GM19351 (cell line): ENCODE data around the gene PSMA7.
"Not testable (repeated sequence)": the region's sequence is repeated elsewhere in the genome, so short reads cannot be mapped to it uniquely, and the experiment has no call there.

Source experiments
- ATAC-seq: cut with Tn5 transposase; IDR thresholded peaks from one replicate; pipeline ENCODE4 v1.9.1; 2021; ENCODE audit warnings: mild to moderate bottlenecking, moderate library complexity; ENCODE audit not compliant: unreplicated experiment

Gene PSMA7

GRCh38 chr20:62156254-62156556, 13.0 kb upstream of the PSMA7 start:
- no peak for ATAC-seq

GRCh38 chr20:62155428-62156253, 12.4 kb upstream of the PSMA7 start:
- no peak for ATAC-seq

DNA sequence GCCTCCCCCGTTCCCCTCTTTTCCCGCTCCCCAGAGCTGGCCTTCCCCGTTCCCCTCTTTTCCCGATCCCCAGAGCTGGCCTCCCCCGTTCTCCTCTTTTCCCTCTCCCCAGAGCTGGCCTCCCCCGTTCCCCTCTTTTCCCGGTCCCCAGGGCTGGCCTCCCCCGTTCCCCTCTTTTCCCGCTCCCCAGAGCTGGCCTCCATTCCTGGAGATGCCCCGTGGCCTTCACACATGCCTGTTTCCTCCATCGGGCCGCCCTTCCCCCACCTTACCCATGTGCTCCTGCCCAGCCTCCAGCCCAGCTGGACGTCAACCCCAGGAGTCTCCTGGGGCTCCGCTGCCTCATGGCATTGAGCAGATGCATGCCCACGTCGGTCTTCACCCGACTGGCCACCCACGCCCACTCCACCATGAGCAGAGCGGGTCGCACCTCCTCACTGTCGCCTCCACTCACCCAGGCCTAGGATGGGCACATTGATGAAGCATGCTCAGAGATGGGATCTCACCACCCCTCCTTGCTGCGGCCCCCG, 8.7 kb upstream of the PSMA7 start:
- no peak for ATAC-seq

- no peak for ATAC-seq
These were observed 8.0 kb upstream of the PSMA7 start for GRCh38 chr20:62151225-62151624.

GRCh38 chr20:62150310-62150575, 7.0 kb upstream of the PSMA7 start:
- ATAC-seq = no peak

GRCh38 chr20:62149532-62150309, 6.5 kb upstream of the PSMA7 start:
- ATAC-seq = no peak

GRCh38 chr20:62148908-62149314, 5.7 kb upstream of the PSMA7 start:
- no peak for ATAC-seq

- not testable (repeated sequence) for ATAC-seq
These were observed 5.2 kb upstream of the PSMA7 start for GRCh38 chr20:62148383-62148782.

DNA sequence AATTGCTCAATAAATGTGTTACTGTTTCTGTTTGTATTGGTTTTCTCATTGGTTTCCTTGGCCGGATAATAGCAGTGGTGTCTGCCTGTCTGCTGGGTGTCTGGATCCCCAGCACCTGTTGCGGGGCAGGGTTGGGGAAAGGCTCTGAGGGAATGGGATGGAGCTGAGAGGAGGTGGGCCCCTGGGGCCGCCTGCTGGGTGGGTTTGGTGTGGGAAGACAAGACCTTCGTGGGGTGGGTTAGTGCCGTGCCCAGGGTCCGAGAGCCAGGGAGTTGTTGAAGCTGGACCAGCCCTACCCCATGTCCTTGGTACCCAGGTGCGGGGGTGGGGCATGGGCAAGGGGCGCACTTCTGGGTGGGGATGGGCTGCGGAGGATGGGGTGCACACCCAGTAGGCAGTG, 4.3 kb upstream of the PSMA7 start:
- ATAC-seq = no peak

- ATAC-seq = no peak
These were observed 3.9 kb upstream of the PSMA7 start for GRCh38 chr20:62147125-62147524.

DNA sequence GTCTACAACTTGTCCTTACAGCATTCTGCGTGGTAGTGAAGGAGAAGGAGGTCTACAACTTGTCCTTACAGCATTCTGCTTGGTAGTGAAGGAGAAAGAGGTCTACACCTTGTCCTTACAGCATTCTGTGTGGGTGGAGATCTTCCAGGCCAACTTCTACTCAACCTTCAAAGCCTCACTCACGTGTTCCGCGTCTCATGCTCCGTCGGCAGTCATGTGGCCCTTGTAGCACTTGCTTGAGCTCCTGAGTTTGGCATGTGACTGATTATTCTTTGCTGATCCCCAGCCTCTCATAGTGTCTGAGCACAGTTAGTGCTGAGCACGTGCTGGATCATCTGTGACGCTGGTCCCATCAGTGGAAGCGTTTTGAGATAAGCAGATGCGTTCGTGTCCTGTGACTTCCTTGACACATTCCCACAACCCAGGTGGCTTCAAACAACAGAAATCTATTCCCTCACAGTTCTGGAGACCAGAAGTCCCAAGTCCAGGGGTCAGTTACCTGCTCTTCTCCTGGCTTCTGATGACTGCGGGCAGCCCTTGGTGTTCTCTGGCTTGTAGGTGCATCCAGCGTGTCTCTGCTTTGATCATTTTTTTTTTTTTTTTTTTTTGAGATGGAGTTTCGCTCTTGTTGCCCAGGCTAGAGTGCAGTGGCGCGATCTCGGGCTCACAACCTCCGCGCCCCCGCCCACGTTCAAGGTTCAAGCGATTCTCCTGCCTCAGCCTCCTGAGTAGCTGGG, 3.0 kb upstream of the PSMA7 start:
- ATAC-seq = no peak

DNA sequence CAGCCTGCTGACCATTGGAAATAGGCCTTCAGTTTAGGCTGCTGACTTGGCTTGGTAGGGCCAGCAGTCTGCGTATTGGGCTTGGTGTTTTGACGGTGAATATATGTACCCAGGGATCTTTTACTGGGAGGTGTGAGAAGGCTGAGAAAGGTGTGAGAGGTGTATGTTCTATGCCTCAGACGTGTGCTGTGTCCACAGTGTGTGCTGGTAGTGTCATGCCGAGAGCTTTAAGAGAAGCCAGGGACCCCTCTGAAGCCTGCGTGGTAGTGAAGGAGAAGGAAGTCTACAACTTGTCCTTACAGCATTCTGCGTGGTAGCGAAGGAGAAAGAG, 2.5 kb upstream of the PSMA7 start:
- ATAC-seq = no peak

- peak; percentile 30 for ATAC-seq
These were observed 997 bp upstream of the PSMA7 start for GRCh38 chr20:62143957-62144825.

DNA sequence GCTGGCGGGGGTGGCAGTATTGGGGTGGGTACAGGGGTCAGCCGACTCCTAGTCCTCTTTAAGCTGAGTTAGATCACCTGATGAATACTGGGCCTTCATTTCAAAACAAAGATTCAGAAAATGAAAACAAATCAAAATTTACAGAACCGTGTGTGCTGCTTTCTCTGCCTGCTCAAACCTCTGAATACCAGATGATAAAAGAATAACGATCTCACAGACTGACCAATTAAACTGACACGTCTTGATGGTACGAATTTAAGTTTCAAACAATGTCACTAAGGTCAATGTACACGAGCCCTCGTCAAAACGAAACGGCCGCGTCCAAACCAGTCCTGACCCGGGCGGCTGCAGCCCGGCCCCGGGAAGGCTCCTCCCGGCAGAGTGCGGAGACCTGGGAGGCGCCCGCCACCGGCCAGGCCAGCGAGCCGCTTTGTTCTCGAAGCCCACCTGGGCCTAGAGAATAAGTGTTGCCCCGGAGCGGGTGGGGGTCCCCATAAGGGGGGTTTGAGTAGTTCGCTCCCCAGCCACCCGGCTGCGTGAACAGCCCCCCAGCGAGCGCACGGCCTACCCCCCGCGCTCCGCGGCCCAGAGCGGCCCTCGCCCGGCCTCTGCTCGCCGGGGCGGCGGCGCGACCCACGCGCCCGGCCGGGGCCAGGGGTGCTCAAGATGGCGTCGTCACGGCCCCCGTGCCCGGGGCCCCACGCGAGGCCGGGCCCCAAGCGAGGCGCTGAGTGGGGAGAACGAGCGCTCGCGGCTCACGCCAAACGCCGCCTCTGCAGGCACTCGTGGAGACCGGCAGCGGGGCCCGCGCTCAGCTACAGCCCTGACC, 728 bp downstream of the PSMA7 start:
- ATAC-seq = peak; percentile 17

DNA sequence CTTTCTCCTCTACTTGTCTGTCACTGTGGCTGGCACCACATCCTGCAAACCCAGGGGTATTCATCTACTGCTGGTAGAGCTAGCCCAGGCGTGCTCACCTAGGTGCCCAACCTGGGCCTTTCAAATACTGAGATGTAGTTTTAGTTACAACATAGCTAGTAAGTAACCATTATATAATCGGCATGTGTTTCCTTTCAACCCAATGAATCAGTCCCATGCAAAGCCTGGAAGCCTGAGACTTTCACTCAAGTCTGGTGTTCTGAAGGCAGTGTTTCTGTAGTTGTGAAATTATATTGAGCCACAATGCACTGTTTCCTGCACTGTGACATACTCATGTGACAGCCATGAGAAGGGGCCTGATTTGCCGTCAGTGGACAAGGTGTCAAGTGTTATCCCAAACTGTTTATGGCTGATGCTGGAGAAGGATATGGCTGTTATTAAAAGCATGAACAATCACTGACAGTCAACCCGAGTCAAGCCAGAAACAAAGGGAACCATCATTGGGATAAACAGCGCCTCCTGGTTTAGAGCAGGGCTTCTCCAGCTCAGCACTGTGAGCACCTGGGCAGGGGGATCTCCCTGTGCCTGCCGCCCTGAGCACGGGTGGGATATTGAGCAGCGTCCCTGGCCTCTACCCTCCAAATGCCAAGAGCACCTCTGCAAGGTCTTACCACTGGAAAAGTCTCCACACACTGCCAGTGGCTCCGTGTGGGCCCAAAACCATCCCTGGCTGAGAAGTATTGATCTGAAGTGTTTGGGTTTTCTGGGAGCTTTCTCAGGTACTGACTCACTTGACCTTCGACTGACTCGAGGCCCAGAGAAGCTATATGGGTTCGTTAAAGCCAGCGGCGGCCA, 1.6 kb downstream of the PSMA7 start:
- no peak for ATAC-seq

DNA sequence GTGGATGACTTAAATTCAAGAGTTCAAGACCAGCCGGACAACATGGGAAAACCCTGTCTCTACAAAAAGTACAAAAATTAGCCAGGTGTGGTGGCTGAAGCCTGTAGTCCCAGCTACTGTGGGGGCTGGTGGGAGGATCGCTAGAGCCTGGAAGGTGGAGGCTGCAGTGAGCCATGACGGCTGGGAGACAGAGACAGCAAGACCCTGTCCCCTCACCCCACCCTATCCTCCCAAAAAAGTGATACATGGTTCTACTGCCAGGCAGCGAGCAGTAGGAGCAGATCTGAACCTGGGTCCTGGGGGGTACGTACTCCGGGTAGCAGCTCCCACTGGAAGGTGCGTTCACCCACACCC, 2.2 kb downstream of the PSMA7 start:
- ATAC-seq = no peak

- ATAC-seq = no peak
These were observed 3.6 kb downstream of the PSMA7 start for GRCh38 chr20:62139636-62140035.

GRCh38 chr20:62138912-62139311, 4.3 kb downstream of the PSMA7 start:
- ATAC-seq = no peak

GRCh38 chr20:62138204-62138543, 5.0 kb downstream of the PSMA7 start:
- ATAC-seq = no peak
